GM12878 (cell line): ENCODE data around the gene FAM114A1. TPM values are rescaled to one million over a fixed set of nuclear protein-coding genes. Genes with fewer than 3 reads are reported as not detected.

Experiments
- ATAC-seq: fragments of 200-7000 bp; cut with Tn5 transposase; 3 replicates; pipeline ENCODE4 v1.9.1; 2020; ENCODE audit warnings: mild to moderate bottlenecking, moderate library complexity
- BruUV-seq: library from RNA; stranded (reverse); fragments of 400-500 nt; replicated peaks from 2 replicates; lab custom pipeline; 2021; lab: Mats Ljungman, UMichigan
- CTCF ChIA-PET: fragments of 300-600 bp; sonication (Branson Sonifier 250); formaldehyde crosslinking; extraction: SDS; loops from one replicate; lab custom pipeline; 2021; ENCODE audit warnings: inconsistent platforms; lab: Yijun Ruan, JAX
- POLR2A ChIA-PET: fragments of 350-600 bp; formaldehyde crosslinking; extraction: SDS; loops from one replicate; lab custom pipeline; 2021; ENCODE audit warnings: inconsistent platforms; lab: Charles Lee
- RAD21 ChIA-PET: fragments of 300-600 bp; sonication (Branson Sonifier 250); formaldehyde crosslinking; loops from one replicate; lab custom pipeline; 2023; ENCODE audit warnings: antibody characterized with exemption; ENCODE audit not compliant: unreplicated experiment; lab: Charles Lee
- SMC1A ChIA-PET: fragments of 300-600 bp; sonication (Branson Sonifier 250); formaldehyde crosslinking; loops from one replicate; lab custom pipeline; 2023; ENCODE audit not compliant: unreplicated experiment, uncharacterized antibody; lab: Charles Lee
- DNase-seq: peaks from one replicate; pipeline ENCODE4 v3.0.0-alpha.2; 2011; ENCODE audit warnings: low read depth, low spot score
- FAIRE-seq: peaks from 3 replicates; lab custom pipeline; 2011; peaks lifted over from hg19 to GRCh38; lab: Jason Lieb, UNC
- H2AFZ ChIP-seq: 2 replicates; pipeline ENCODE4 v1.6.0; 2011; ENCODE audit warnings: low read depth, low read length, control low read depth; ENCODE audit not compliant: control insufficient read depth
- H3K27ac ChIP-seq: 2 replicates; pipeline ENCODE4 v1.5.1; 2011; ENCODE audit warnings: control low read depth; ENCODE audit not compliant: control insufficient read depth, insufficient read depth
- H3K27me3 ChIP-seq, 2 experiments: replicated peaks in 1 of 2; 2 replicates each; pipeline versions ENCODE4 v1.6.0 to v1.6.1; 2011; ENCODE audit warnings: low read length in 1 of 2; ENCODE audit not compliant: control insufficient read depth in 2 of 2, insufficient read depth in 2 of 2
- H3K36me3 ChIP-seq, 2 experiments: 2 replicates each; pipeline ENCODE4 v1.5.1; 2011; ENCODE audit warnings: low read length in 1 of 2; ENCODE audit not compliant: control insufficient read depth in 2 of 2, insufficient read depth in 2 of 2
- H3K4me1 ChIP-seq: 2 replicates; pipeline ENCODE4 v1.6.1; 2011; ENCODE audit warnings: mild to moderate bottlenecking, low read length, moderate library complexity, mixed read lengths; ENCODE audit not compliant: control insufficient read depth, insufficient read depth
- H3K4me2 ChIP-seq: 2 replicates; pipeline ENCODE4 v1.6.0; 2011; ENCODE audit warnings: control low read depth; ENCODE audit not compliant: control insufficient read depth, insufficient read depth
- H3K4me3 ChIP-seq: fragments of 200-600 bp; sonication (generic); 2 replicates; pipeline ENCODE4 v1.5.1; 2016
- H3K79me2 ChIP-seq: 2 replicates; pipeline ENCODE4 v1.6.0; 2011; ENCODE audit warnings: low read length; ENCODE audit not compliant: control insufficient read depth, insufficient read depth
- H3K9ac ChIP-seq: 2 replicates; pipeline ENCODE4 v1.8.0; 2011; ENCODE audit warnings: low read length, control low read depth, mixed read lengths; ENCODE audit not compliant: control insufficient read depth, insufficient read depth
- H3K9me3 ChIP-seq: replicated peaks from 3 replicates; pipeline ENCODE4 v1.5.1; 2011; ENCODE audit warnings: mild to moderate bottlenecking, low read length; ENCODE audit not compliant: control insufficient read depth, insufficient read depth
- H4K20me1 ChIP-seq: 2 replicates; pipeline ENCODE4 v1.6.0; 2011; ENCODE audit not compliant: control insufficient read depth, insufficient read depth
- BCL3 ChIP-seq: IDR thresholded peaks from 2 replicates; pipeline ENCODE4 v1.6.1; 2011; ENCODE audit warnings: borderline replicate concordance, low read depth, mild to moderate bottlenecking, moderate library complexity, low read length; ENCODE audit not compliant: insufficient read depth, poor library complexity, severe bottlenecking
- MEF2B ChIP-seq: fragments of 450-650 bp; IDR thresholded peaks from 2 replicates; pipeline ENCODE4 v1.6.1; 2018; ENCODE audit warnings: mild to moderate bottlenecking, moderate library complexity; ENCODE audit not compliant: partially characterized antibody, poor library complexity, severe bottlenecking
- NFIC ChIP-seq: IDR thresholded peaks from 2 replicates; pipeline ENCODE4 v1.6.1; 2012; ENCODE audit warnings: low read depth, mild to moderate bottlenecking, inconsistent platforms, low read length, moderate library complexity
- PML ChIP-seq: IDR thresholded peaks from 2 replicates; pipeline ENCODE4 v1.6.1; 2012; ENCODE audit warnings: low read length, inconsistent platforms
- SIX5 ChIP-seq: IDR thresholded peaks from 2 replicates; pipeline ENCODE4 v1.6.1; 2011; ENCODE audit warnings: mild to moderate bottlenecking, low read depth, low read length, moderate library complexity; ENCODE audit not compliant: severe bottlenecking
- ZBED1 ChIP-seq: IDR thresholded peaks from 2 replicates; pipeline ENCODE4 v1.6.1; 2016; ENCODE audit warnings: borderline replicate concordance
- WGBS: methylation state at CpG from one replicate; pipeline ENCODE4 v1.1.6; 2016; ENCODE audit warnings: low lambda C conversion rate; ENCODE audit not compliant: insufficient replicate concordance, insufficient coverage; ENCODE audit errors: missing lambda C conversion rate; 5-methylcytosine and 5-hydroxymethylcytosine counted together
- in situ Hi-C: fragments of 300-500 bp; cut with MboI; formaldehyde crosslinking; loops from 9 replicates; pipeline ENCODE4 v1.14.3; 2018; ENCODE audit warnings: mixed read lengths
- intact Hi-C: fragments of 100-400 bp; cut with micrococcal nuclease; formaldehyde crosslinking; loops from one replicate; pipeline ENCODE4 v1.14.2; 2022; ENCODE audit not compliant: unreplicated experiment
- polyA plus RNA-seq, 11 experiments: library from polyadenylated mRNA; depleted of rRNA in 4 of 11; unstranded in 6 of 11; stranded (reverse) in 5 of 11; fragments of >200 nt; fragmentation: Nextera tagmentation in 4 of 11; fragmentation: Illumina TruSeq in 1 of 11; extraction: Ambion mirVana in 4 of 11; extraction: Trizol in 1 of 11; gene quantifications; 1 replicate in 1 of 11; 2 replicates in 10 of 11; pipeline versions ENCODE4 v1.2.1 to v1.2.3, GENCODE V29; 2011 to 2016; ENCODE audit warnings: inconsistent platforms in 2 of 11, missing spikeins in 2 of 11, low read depth in 1 of 11
- total RNA-seq, 4 experiments: library from RNA; depleted of rRNA in 3 of 4; stranded (reverse); fragments of >200 nt in 3 of 4; fragmentation: Illumina TruSeq in 1 of 4; extraction: Trizol in 1 of 4; gene quantifications; 2 replicates each; pipeline versions ENCODE4 v1.2.1 to v1.2.3, GENCODE V29; 2013 to 2021
- TF ChIP-seq, protein P1 (sequence below): fragments of 450-650 bp; formaldehyde crosslinking; IDR thresholded peaks from 2 replicates; pipeline ENCODE4 v1.4.0; 2022; ENCODE audit warnings: mild to moderate bottlenecking, moderate library complexity
- TF ChIP-seq, protein P2 (sequence below): fragments of 450-650 bp; IDR thresholded peaks from 2 replicates; pipeline ENCODE4 v1.6.1; 2017; ENCODE audit warnings: mild to moderate bottlenecking, low read depth, inconsistent platforms; ENCODE audit not compliant: poor library complexity, severe bottlenecking
- TF ChIP-seq, protein P3 (sequence below): fragments of 450-650 bp; IDR thresholded peaks from 2 replicates; pipeline ENCODE4 v1.6.1; 2016; ENCODE audit warnings: mild to moderate bottlenecking, moderate library complexity, borderline replicate concordance

The FAM114A1 gene
- total and polyA plus RNA-seq, 10 of the 15 experiments (the other 5 are each of a cell fraction or from before 2014, with no cell fraction given) = 1.3 to 6.2 (median 3.9) TPM

- RAD21 ChIA-PET = interaction anchor here (1.2 to 3.4 kb wide), 5 partner anchors 35 to 81 kb away, joined by 3 to 32 read pairs (median 7); partner anchors contain the start of gene TMEM156
- WGBS = 90% methylated on average over 12 of the region's 12 CpGs
- CTCF ChIA-PET = interaction anchor here (0.6 to 4.7 kb wide), 6 partner anchors 46 to 269 kb away, joined by 3 to 26 read pairs (median 4); no protein-coding TSS in a partner anchor
- no peak overlapping the region for H2AFZ ChIP-seq
- no peaks in the 10 kb centered on the region for H3K9me3 ChIP-seq
- intact Hi-C loops = loop anchor here (5.0 kb wide), 1 partner anchor 47 kb away; no protein-coding TSS in a partner anchor
- in situ Hi-C loops = no loop called here
- H3K4me2 ChIP-seq = no peak overlapping the region
- no peak overlapping the region for H3K4me3 ChIP-seq
- no peaks in the 10 kb centered on the region for H3K79me2 ChIP-seq
- H3K27ac ChIP-seq = 0 out of 2 replicates have a peak overlapping the region, but pooled peaks have one; percentile 4
- H3K9ac ChIP-seq = no peak overlapping the region
- TF ChIP-seq NFIC = no peak
- no peak for TF ChIP-seq BCL3
- no peak for TF ChIP-seq MEF2B
- no peak for TF ChIP-seq SIX5
- TF ChIP-seq, protein P1, sequence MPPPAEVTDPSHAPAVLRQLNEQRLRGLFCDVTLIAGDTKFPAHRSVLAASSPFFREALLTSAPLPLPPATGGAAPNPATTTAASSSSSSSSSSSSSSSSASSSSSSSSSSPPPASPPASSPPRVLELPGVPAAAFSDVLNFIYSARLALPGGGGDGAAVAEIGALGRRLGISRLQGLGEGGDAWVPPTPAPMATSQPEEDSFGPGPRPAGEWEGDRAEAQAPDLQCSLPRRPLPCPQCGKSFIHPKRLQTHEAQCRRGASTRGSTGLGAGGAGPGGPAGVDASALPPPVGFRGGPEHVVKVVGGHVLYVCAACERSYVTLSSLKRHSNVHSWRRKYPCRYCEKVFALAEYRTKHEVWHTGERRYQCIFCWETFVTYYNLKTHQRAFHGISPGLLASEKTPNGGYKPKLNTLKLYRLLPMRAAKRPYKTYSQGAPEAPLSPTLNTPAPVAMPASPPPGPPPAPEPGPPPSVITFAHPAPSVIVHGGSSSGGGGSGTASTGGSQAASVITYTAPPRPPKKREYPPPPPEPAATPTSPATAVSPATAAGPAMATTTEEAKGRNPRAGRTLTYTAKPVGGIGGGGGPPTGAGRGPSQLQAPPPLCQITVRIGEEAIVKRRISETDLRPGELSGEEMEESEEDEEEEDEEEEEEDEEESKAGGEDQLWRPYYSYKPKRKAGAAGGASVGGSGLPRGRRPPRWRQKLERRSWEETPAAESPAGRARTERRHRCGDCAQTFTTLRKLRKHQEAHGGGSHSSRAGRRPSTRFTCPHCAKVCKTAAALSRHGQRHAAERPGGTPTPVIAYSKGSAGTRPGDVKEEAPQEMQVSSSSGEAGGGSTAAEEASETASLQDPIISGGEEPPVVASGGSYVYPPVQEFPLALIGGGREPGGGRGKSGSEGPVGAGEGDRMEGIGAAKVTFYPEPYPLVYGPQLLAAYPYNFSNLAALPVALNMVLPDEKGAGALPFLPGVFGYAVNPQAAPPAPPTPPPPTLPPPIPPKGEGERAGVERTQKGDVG (CRISPR knock-in tag) = no peak
- TF ChIP-seq, protein P2, sequence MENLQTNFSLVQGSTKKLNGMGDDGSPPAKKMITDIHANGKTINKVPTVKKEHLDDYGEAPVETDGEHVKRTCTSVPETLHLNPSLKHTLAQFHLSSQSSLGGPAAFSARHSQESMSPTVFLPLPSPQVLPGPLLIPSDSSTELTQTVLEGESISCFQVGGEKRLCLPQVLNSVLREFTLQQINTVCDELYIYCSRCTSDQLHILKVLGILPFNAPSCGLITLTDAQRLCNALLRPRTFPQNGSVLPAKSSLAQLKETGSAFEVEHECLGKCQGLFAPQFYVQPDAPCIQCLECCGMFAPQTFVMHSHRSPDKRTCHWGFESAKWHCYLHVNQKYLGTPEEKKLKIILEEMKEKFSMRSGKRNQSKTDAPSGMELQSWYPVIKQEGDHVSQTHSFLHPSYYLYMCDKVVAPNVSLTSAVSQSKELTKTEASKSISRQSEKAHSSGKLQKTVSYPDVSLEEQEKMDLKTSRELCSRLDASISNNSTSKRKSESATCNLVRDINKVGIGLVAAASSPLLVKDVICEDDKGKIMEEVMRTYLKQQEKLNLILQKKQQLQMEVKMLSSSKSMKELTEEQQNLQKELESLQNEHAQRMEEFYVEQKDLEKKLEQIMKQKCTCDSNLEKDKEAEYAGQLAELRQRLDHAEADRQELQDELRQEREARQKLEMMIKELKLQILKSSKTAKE = no peak
- TF ChIP-seq, protein P3, sequence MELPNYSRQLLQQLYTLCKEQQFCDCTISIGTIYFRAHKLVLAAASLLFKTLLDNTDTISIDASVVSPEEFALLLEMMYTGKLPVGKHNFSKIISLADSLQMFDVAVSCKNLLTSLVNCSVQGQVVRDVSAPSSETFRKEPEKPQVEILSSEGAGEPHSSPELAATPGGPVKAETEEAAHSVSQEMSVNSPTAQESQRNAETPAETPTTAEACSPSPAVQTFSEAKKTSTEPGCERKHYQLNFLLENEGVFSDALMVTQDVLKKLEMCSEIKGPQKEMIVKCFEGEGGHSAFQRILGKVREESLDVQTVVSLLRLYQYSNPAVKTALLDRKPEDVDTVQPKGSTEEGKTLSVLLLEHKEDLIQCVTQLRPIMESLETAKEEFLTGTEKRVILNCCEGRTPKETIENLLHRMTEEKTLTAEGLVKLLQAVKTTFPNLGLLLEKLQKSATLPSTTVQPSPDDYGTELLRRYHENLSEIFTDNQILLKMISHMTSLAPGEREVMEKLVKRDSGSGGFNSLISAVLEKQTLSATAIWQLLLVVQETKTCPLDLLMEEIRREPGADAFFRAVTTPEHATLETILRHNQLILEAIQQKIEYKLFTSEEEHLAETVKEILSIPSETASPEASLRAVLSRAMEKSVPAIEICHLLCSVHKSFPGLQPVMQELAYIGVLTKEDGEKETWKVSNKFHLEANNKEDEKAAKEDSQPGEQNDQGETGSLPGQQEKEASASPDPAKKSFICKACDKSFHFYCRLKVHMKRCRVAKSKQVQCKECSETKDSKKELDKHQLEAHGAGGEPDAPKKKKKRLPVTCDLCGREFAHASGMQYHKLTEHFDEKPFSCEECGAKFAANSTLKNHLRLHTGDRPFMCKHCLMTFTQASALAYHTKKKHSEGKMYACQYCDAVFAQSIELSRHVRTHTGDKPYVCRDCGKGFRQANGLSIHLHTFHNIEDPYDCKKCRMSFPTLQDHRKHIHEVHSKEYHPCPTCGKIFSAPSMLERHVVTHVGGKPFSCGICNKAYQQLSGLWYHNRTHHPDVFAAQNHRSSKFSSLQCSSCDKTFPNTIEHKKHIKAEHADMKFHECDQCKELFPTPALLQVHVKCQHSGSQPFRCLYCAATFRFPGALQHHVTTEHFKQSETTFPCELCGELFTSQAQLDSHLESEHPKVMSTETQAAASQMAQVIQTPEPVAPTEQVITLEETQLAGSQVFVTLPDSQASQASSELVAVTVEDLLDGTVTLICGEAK = no peak
- no peak for TF ChIP-seq PML
- no peak for TF ChIP-seq ZBED1
- ATAC-seq = no peak
- DNase-seq = no peak
- SMC1A ChIA-PET = interaction anchor here (0.6 to 2.4 kb wide), 10 partner anchors 19 to 110 kb away, joined by 3 to 9 read pairs (median 4); no protein-coding TSS in a partner anchor
- H3K36me3 ChIP-seq = peaks cover 5 to 9% of the 10 kb centered on the region in 2 experiments; a peak in 3 of 4 replicates
- H3K27me3 ChIP-seq = no peaks in the 10 kb centered on the region
- no peak for FAIRE-seq
- H3K4me1 ChIP-seq = peaks cover 38% of the 10 kb centered on the region
- POLR2A ChIA-PET = interaction anchor here (0.6 to 2.0 kb wide), 4 partner anchors 9 to 97 kb away, joined by 3 to 6 read pairs (median 4); no protein-coding TSS in a partner anchor
- BruUV-seq = no TSS peak
- H4K20me1 ChIP-seq = no peaks in the 10 kb centered on the region
These were observed 116.4 kb downstream of the FAM114A1 start for GRCh38 chr4:38983787-38984598.
